ENCODE measurements around the gene TOR2A. TPM values are rescaled to one million over a fixed set of nuclear protein-coding genes. Genes with fewer than 3 reads are reported as not detected.

Gene TOR2A
- total and polyA plus RNA-seq, 2 of the 8 experiments (the other 6 are each of a cell fraction or from before 2014, with no cell fraction given) = 18.7 to 24.9 TPM

- Histone ChIP-seq H3K4me3 (ENCODE audit: extremely low read depth in 1 of 4, insufficient read depth in 2 of 4, low read depth in 3 of 4, low read length in 4 of 4) (no peak overlapping the region), H3K27me3 (replicated peaks in 1 of 4; ENCODE audit: control insufficient read depth in 3 of 4, extremely low read depth in 1 of 4, insufficient read depth in 3 of 4, low read length in 3 of 4) (no peaks in the 10 kb centered on the region), H4K8ac (ENCODE audit: extremely low read depth, insufficient read depth, low read length) (no peak overlapping the region), H3K18ac (ENCODE audit: extremely low read depth, low read length) (no peak overlapping the region), H2BK12ac (ENCODE audit: low read depth, low read length) (no peak overlapping the region), H3K56ac (replicated peaks; ENCODE audit: insufficient read length, low read depth, low read length) (no peak overlapping the region), H2BK15ac (ENCODE audit: low read length) (no peak overlapping the region), H3K79me1 (ENCODE audit: low read depth, low read length) (no peaks in the 10 kb centered on the region), H3K4me2 (ENCODE audit: insufficient read depth in 1 of 2, low read depth in 2 of 2, low read length in 2 of 2) (no peak overlapping the region), H3K14ac (ENCODE audit: insufficient read length) (no peak overlapping the region), H4K5ac (ENCODE audit: insufficient read length, low read depth, low read length) (no peak overlapping the region), H2AFZ (ENCODE audit: low read length) (no peak overlapping the region), H3K4me1 (replicated peaks in 1 of 4; ENCODE audit: control insufficient read depth in 3 of 4, insufficient read depth in 4 of 4, low read length in 3 of 4) (no peaks in the 10 kb centered on the region; a peak in 2 of 7 replicates), H3K9ac (replicated peaks in 1 of 4; ENCODE audit: extremely low read depth in 1 of 4, low read depth in 3 of 4, low read length in 3 of 4) (no peak overlapping the region), H3K23me2 (ENCODE audit: low read depth, low read length) (peaks cover 7% of the 10 kb centered on the region; the same call in 1 of the 2 replicates), H4K20me1 (replicated peaks in 1 of 2; ENCODE audit: control insufficient read depth in 1 of 2, insufficient read depth in 2 of 2, low read length in 2 of 2) (peaks cover 0 to 7% of the 10 kb centered on the region in 2 experiments), H3K79me2 (ENCODE audit: control insufficient read depth in 1 of 2, insufficient read depth in 2 of 2, low read length in 2 of 2) (no peaks in the 10 kb centered on the region), H4K91ac (replicated peaks; ENCODE audit: insufficient read length, low read length) (no peak overlapping the region), H3K9me3 (ENCODE audit: insufficient read depth in 2 of 2, low read depth in 1 of 2, low read length in 1 of 2) (no peaks in the 10 kb centered on the region), H3K36me3 (ENCODE audit: control insufficient read depth in 2 of 4, insufficient read depth in 4 of 4, low read length in 3 of 4) (no peaks in the 10 kb centered on the region; a peak in 2 of 8 replicates), H2BK5ac (ENCODE audit: low read depth, low read length) (no peak overlapping the region), H3K23ac (ENCODE audit: insufficient read length) (no peak overlapping the region), H2BK20ac (ENCODE audit: low read length) (no peak overlapping the region), H2AK5ac (ENCODE audit: low read depth, low read length) (no peak overlapping the region), H3K4ac (replicated peaks; ENCODE audit: insufficient read length, low read depth, low read length) (no peak overlapping the region), H3K27ac (ENCODE audit: low read depth, low read length) (no peak overlapping the region), H2BK120ac (replicated peaks; ENCODE audit: low read depth, low read length) (no peak overlapping the region)
- POLR2A ChIA-PET (ENCODE audit: partially characterized antibody) = interaction anchor here (0.9 to 2.1 kb wide), 6 partner anchors 10 to 84 kb away, joined by 3 to 12 read pairs (median 4); partner anchors contain the start of gene TOR2A
- WGBS, 2 experiments (ENCODE audit: extremely low coverage in 1 of 2, insufficient coverage in 1 of 2, insufficient read length in 1 of 2, insufficient replicate concordance in 2 of 2, low coverage in 1 of 2, low lambda C conversion rate in 2 of 2, missing lambda C conversion rate in 1 of 2) = 90% methylated on average over 17 of the region's 19 CpGs; no CpG with 5 or more reads in 1 of the 2 experiments
- no peak for DNase-seq (ENCODE audit: low read depth in 1 of 2, low spot score in 2 of 2)
- FAIRE-seq = no peak
- CTCF ChIA-PET (ENCODE audit: partially characterized antibody) = interaction anchor here (0.6 to 7.3 kb wide), 21 partner anchors 9 to 1073 kb away, joined by 3 to 37 read pairs (median 3); partner anchors contain the start of genes CDK9, ENG and TOR2A
- no peak for TF ChIP-seq CEBPB (IDR thresholded peaks at IDR 0.05; ENCODE audit: low read depth, low read length)
- no peak for TF ChIP-seq CTBP2 (IDR thresholded peaks at IDR 0.05; ENCODE audit: borderline replicate concordance, insufficient read depth, insufficient read length, low read length)
- no peak for TF ChIP-seq RNF2 (IDR thresholded peaks at IDR 0.05; ENCODE audit: borderline replicate concordance, low read depth, low read length, missing control alignments, poor library complexity, severe bottlenecking)
- TF ChIP-seq HDAC2 (IDR thresholded peaks at IDR 0.05; ENCODE audit: borderline replicate concordance in 1 of 2, low read depth in 2 of 2, low read length in 2 of 2) = no peak
- TF ChIP-seq TBP (IDR thresholded peaks at IDR 0.05; ENCODE audit: low read depth, low read length) = no peak
- TF ChIP-seq YY1 (IDR thresholded peaks at IDR 0.05; ENCODE audit: low read depth, low read length) = no peak
Measured at GRCh38 chr9:127744398-127745110, 9.5 kb upstream of the TOR2A start.
